ENCODE results near the gene TPH2.

- TF ChIP-seq CTCF (IDR thresholded peaks at IDR 0.05; ENCODE audit: poor library complexity) (no peak), EZH2 (IDR thresholded peaks at IDR 0.05; ENCODE audit: borderline replicate concordance) (no peak)
These were observed 92.4 kb downstream of the TPH2 start for GRCh38 chr12:72031066-72031465.
